GM06990 (cell line): ENCODE measurements around the gene C5orf52.

ENCODE experiments used
- DNase-seq: peaks from one replicate; pipeline ENCODE4 v3.0.0-alpha.2; 2011; ENCODE audit not compliant: insufficient read length; ENCODE audit errors: extremely low read depth
- H3K27me3 ChIP-seq: replicated peaks from 2 replicates; pipeline ENCODE4 v1.6.0; 2011; ENCODE audit warnings: low read length; ENCODE audit not compliant: control insufficient read depth, insufficient read depth
- H3K36me3 ChIP-seq: 2 replicates; pipeline ENCODE4 v1.5.1; 2011; ENCODE audit warnings: low read length; ENCODE audit not compliant: control insufficient read depth, insufficient read depth
- H3K4me3 ChIP-seq: replicated peaks from 2 replicates; pipeline ENCODE4 v1.5.1; 2011; ENCODE audit warnings: low read depth, mild to moderate bottlenecking, control low read depth, low read length
- TF ChIP-seq, protein P1 (sequence below): IDR thresholded peaks from 2 replicates; pipeline ENCODE4 v1.5.1; 2011; ENCODE audit warnings: low read length, control low read depth, mild to moderate bottlenecking, inconsistent platforms; ENCODE audit not compliant: insufficient read depth, poor library complexity, severe bottlenecking

Gene C5orf52

DNA sequence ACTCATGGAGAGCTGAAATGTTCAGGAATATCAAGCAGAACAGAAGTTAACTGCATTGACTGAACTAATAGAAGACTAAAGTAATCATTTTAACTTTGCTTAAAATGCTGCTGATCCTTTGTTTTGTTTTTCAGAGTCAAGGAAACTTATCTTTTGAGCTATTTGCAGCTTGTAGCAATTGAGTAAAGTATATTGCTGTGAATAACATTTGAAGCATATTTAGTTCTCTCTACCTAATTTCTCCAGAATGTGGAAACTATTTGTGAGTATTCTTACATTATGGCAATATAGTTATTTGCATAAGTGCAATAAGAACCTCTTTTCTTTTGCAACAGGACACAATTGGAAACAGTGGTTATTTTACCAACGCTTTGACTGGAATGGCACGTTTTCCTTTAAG is 13.8 kb upstream of the C5orf52 start:
- Histone ChIP-seq H3K36me3 (no peaks in the 10 kb centered on the region), H3K4me3 (no peak overlapping the region), H3K27me3 (no peaks in the 10 kb centered on the region)
- no peak for DNase-seq
- TF ChIP-seq, protein P1, sequence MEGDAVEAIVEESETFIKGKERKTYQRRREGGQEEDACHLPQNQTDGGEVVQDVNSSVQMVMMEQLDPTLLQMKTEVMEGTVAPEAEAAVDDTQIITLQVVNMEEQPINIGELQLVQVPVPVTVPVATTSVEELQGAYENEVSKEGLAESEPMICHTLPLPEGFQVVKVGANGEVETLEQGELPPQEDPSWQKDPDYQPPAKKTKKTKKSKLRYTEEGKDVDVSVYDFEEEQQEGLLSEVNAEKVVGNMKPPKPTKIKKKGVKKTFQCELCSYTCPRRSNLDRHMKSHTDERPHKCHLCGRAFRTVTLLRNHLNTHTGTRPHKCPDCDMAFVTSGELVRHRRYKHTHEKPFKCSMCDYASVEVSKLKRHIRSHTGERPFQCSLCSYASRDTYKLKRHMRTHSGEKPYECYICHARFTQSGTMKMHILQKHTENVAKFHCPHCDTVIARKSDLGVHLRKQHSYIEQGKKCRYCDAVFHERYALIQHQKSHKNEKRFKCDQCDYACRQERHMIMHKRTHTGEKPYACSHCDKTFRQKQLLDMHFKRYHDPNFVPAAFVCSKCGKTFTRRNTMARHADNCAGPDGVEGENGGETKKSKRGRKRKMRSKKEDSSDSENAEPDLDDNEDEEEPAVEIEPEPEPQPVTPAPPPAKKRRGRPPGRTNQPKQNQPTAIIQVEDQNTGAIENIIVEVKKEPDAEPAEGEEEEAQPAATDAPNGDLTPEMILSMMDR = no peak

DNA sequence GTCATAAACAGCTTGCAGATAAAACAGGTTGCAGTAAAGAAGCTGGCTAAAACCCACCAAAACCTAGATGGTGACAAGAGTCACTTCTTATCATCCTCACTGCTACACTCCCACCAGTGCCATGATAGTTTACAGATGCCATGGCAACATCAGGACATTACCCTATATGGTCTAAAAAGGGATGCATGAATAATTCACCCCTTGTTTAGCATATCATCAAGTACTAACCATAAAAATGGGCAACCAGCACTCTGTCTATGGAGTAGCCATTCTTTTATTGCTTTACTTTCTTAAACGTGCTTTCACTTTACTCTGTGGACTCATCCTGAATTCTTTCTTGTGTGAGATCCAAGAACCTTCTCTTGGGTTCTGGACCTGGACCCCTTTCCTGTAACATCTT is 12.4 kb upstream of the C5orf52 start:
- no peaks in the 10 kb centered on the region for H3K36me3 ChIP-seq
- H3K4me3 ChIP-seq = no peak overlapping the region
- H3K27me3 ChIP-seq = no peaks in the 10 kb centered on the region
- DNase-seq = no peak
- TF ChIP-seq, protein P1 = no peak

DNA sequence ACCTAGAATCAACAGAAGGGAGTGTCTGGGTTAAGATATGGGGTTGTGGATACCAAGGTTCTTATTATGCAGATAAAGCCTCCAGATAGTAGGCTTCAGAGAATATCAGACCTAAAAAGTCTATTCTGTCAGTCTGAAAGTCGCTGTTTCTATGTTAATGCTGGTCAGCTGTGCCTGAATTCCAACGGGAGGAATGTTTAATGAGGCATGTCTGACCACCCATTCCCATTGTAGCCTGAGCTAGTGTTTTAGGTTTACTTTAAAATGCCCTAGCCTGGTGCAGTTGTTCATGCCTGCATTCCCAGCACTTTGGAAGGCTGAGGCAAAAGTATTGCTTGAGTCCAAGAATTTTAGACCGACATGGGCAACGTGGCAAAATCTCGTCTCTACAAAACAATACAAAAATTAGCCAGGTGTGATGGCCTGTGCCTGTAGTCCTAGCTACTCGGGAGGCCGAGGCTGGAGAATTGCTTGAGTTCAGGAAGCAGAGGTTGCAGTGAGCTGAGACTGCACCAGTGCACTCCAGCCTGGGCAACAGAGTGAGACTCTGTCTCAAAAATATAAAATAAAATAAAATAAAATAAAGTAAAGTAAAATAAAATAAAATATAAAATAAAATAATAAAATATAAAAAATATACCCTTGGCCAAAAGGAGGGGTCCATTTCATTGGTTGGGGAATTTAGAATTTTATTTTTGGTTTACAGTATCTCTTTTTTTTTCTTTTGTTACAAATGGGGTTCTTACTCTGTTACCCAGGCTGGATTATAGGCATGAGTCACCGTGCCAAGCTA is 11.3 kb upstream of the C5orf52 start:
- Histone ChIP-seq H3K36me3 (no peaks in the 10 kb centered on the region), H3K4me3 (no peak overlapping the region), H3K27me3 (no peaks in the 10 kb centered on the region)
- TF ChIP-seq, protein P1 = no peak
- no peak for DNase-seq

DNA sequence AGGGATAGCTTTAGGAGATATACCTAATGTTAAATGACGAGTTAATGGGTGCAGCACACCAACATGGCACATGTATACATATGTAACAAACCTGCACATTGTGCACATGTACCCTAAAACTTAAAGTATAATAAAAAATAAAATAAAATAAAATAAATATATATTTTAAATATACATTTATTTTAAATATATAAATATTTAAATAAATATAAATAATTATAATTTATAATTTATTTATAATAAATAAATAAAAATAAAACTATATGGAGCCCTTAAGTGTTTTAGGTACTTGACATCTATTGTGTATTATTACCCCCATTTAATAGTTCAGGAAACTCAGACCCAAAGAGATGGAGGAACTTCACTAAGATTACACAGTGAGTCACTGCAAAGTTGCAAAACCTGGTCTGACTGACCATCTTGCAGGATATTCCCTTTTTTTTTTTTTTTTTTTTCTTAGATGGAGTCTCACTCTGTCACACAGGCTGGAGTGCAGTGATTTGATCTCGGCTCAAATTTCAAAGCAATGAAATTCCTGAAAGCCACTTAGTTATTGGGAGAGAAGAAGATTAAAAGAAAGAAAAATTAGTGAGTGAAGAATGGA is 5.8 kb upstream of the C5orf52 start:
- TF ChIP-seq, protein P1 = no peak
- Histone ChIP-seq H3K4me3 (no peak overlapping the region), H3K36me3 (no peaks in the 10 kb centered on the region), H3K27me3 (no peaks in the 10 kb centered on the region)
- no peak for DNase-seq

DNA sequence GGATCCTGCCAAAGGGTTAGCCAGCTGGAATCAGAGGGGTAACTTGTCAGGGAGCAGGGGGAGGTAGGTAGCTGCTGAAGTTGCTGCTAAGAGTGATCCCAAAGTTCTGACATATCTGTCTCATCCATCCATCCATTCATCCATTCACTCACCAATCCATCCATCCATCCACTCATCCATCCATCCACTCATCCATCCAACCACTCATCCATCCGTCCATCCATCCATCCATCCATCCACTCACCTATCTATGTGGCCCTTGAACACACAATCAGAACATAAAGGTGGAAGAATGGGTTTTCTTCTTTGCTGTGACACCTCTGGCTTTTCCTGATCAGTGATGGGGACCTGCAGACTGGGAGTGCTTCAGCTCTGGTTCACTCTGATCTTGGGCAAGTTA is 3.0 kb upstream of the C5orf52 start:
- no peak overlapping the region for H3K4me3 ChIP-seq
- TF ChIP-seq, protein P1 = no peak
- no peak for DNase-seq
- peaks cover 2% of the 10 kb centered on the region; the same call in 1 of the 2 replicates for H3K27me3 ChIP-seq
- H3K36me3 ChIP-seq = no peaks in the 10 kb centered on the region
